GM10266 (cell line): ENCODE results near the gene GPR183.

Source experiments
- DNase-seq: peaks from one replicate; pipeline ENCODE4 v3.0.0; 2012; ENCODE audit errors: extremely low spot score
- TF ChIP-seq, protein P1 (sequence below): IDR thresholded peaks from 2 replicates; pipeline ENCODE4 v1.5.1; 2012; ENCODE audit warnings: mild to moderate bottlenecking, low read depth; ENCODE audit not compliant: control insufficient read depth, insufficient read depth; ENCODE audit errors: missing control alignments

The GPR183 gene

DNA sequence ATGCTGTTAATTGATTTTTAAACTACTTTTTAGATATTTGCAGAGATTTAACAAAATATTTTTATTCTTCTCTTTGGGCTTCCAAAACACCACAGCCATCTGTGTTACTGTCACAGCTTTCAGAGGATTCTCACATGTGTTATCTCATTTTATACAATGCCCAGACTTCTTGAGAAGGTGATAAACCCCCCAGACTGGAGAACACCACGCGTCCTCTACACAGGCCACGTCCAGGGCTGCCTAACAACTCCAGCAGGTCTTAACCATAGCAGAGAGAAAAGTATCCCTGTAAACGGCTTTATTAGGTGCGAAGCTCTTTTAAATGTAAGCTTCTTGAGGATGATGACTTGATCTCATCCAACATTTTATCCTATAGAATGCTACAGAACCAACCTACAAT lies 2.0 kb downstream of the GPR183 start:
- TF ChIP-seq, protein P1, sequence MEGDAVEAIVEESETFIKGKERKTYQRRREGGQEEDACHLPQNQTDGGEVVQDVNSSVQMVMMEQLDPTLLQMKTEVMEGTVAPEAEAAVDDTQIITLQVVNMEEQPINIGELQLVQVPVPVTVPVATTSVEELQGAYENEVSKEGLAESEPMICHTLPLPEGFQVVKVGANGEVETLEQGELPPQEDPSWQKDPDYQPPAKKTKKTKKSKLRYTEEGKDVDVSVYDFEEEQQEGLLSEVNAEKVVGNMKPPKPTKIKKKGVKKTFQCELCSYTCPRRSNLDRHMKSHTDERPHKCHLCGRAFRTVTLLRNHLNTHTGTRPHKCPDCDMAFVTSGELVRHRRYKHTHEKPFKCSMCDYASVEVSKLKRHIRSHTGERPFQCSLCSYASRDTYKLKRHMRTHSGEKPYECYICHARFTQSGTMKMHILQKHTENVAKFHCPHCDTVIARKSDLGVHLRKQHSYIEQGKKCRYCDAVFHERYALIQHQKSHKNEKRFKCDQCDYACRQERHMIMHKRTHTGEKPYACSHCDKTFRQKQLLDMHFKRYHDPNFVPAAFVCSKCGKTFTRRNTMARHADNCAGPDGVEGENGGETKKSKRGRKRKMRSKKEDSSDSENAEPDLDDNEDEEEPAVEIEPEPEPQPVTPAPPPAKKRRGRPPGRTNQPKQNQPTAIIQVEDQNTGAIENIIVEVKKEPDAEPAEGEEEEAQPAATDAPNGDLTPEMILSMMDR = no peak
- DNase-seq = no peak

DNA sequence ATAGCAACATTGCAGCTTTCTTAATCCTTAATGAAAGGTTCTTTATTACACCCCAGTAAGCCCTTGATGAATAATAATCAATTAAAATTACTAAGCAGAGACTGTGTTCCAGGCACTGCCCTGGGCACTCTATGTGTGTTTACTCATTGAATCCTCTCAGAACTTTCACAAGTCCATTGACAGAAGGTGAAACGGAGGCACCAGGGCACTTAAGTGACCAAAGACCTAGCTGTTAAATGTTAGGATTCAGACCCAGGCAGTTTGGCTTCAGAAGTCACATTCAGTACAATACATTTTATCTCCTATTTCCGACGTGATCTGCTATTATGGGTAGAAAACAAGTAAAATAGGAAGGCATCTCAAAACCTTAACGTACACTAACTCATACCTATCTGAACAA lies 2.7 kb downstream of the GPR183 start:
- TF ChIP-seq, protein P1 = no peak
- no peak for DNase-seq

DNA sequence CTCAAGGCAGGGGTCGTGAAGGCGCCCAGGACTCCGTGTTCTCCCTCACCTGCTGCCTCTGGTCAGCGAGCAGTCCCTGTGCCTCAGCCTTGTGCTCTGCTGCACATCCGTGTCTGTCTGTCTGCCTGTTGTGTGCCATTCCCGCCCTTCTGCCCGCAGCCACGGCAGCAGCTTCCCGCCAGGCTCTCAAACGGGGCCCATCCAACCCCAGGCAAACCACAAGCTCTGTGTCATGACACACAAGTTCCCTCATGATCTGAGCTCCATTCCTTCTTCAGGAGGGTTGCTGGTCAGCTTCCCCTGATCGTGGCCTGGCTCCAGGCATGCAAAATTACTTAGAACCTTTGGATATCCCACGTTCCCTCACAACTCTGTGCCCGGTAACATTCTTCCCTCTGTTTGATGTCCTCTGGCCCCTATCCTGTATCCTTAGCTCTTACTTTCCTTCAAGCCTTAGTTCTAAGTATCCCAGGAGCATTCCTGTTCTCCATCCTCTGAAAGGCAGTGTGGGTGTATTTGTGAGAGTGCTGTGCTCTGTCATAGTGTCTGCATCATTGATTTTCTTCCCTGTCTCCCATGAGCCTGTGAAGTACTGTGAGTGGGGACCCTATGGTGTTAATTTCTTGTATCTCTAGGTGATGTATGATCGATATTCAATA lies 3.2 kb downstream of the GPR183 start:
- no peak for DNase-seq
- TF ChIP-seq, protein P1 = no peak

DNA sequence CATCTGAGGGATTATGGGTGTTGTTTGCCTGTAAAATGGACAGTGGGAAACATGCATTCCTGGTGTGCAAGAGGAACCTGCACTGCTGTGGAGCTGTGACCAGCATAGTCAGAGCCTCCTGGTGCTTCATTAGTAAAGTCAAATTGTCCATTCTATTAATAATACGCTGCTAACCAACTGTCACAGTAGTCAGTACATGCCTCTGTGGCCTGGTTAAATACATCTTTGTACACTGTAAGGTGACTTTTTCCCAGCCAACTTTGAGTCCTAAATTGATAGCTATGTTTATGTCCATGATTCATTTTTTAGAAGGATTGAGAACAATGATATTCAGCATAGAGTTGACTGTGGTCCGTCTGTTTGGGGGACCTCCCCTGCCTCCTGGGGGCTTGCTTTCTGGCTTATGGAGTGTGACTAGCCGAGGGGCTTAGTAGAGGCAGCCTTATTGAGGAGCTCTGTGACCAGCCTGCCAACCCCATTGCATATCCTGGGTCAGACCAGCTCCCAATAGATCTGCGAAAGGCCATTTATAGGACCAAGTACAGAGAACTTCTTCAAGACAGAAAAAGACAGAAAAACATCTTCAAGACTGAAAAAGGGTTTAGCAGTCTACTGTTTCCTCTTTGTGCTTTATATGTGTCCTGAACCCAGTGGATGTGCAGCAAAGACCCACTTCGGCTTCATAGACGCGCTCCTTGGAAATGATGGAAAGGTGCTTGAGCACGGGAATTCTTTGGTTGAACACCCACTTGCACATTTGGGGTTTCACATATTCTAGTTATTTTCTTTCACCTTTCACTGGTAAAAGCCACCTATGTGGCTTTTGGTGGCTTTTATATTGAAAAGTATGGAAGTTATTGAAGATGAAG lies 4.3 kb downstream of the GPR183 start:
- TF ChIP-seq, protein P1 = no peak
- DNase-seq = no peak

DNA sequence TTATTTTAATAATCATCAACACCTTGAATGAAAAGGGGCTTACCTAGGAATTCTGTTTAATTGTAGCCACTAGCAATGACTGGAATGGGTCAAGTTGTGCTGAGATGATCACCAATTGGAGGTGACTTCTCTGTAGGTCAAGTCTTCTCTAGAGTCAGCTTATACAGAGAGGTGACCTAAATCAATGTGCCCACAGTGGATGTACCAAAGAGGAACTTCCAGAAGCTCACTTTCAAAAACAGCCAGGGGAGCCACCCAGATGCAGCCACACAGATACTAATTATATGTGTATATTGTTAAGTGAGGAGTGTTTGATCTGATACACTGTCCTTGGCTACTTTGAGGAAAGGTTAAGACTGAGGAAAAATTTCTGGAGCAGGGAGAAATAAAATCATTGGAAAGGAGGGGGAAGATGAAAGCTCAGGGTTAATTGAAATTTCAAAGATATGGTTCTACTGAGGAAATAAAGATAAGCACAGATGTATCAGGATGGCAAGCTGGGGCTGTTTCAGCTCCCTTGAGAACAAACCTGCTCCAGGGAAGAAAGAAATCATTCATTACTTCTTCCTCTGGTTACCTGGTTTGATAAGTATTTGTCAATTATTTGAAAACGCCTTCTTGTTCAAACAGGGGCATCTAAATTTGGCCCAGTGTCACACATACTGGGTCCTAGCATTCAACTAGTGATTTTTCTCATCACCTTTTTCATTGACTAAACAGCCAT lies 5.1 kb downstream of the GPR183 start:
- TF ChIP-seq, protein P1 = no peak
- no peak for DNase-seq

DNA sequence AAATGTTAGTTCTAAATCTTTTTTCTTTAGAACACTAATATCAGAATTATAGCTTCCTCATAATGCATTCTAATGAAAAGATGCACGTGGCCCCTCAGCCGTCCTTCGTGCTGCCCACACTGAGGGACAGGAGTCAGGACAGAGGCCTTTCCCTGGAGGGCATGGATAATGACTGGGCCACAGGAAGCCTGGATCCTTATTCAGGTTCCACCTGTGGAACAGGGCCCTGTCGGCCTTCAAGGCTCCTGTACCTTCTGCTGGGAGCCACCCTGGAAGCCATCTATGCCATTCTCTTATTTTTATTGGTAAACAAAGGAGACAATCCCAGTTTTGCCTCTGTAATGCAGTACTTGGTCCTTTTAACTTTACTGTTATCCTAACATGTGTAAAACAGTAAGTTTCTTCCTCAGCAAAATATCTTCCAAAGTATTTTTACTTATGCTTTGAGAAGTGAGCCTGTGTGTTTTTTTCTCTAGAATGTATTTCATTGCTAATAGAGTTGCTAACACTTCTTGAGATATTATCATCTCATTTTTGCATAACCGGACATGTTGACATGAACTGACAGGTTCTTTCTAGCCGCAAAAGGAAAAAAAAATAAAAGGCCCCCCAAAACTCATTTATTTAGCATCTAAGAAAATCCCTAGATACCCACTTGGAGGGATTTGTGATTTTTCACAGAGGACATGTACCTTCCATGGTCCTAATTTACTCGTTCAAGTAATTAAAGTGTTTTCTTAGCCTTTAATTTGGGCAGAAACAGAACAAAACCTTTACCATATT lies 6.0 kb downstream of the GPR183 start:
- no peak for DNase-seq
- TF ChIP-seq, protein P1 = no peak
